Diencephalon (tissue), 1 donor: ENCODE measurements around the gene AKR1E2. TPM values are rescaled to one million over a fixed set of nuclear protein-coding genes. Genes with fewer than 3 reads are reported as not detected.

Source experiments
- total RNA-seq: library from RNA; depleted of rRNA; stranded (reverse); fragments of >200 nt; gene quantifications from one replicate; pipeline ENCODE4 v1.2.3, GENCODE V29; 2014

Gene AKR1E2
- total RNA-seq = 74.0 TPM

DNA sequence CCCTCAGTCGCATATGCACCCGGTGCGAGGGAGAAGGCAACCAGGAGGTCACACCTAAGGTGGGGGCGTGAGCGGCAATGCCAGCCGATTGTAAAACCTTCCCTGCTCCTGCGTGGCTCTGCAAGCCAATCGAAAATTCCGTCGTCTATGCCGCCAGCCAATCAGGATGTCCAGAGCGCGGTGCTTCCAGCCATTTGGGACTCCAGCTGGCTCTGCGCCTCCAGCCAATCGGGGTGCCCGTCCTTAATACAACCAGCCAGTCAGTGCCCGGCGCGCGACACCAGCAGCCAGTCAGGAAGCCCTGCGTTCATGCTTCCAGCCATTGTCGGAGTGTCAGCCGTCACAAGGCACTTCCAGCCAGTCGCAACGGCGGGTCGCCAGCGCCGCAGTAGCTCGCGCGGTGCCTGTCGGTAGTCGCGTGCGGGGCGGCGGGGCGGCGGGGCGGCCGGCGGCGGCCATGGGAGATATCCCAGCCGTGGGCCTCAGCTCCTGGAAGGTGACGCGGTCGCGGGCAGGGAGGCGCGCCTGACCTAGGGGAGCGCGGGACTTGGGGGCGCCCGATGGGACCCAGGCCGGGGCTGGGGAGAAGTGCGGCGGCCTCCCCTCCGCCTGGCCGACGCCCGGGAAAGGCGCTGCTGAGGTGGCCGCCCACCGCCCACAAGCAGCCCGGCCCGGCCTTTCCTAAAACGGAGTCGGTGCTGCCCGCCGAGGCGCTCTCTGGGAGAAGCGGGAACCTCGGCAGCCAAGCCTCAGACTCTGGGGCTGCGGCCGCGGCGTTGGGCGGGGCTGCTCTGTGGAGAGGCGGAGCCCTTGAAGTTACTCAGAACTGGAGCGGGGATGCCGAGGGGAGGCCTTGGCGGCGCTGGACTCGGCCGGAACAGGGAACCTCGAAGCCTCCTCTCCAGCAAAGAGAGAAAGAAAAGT lies at the start of gene AKR1E2:
Gene AKR1E2, plus strand, starts transcription at position 340 of the 924 bp plus-strand sequence. Its CDS starts 118 bp downstream, at position 458.

Other genes with a start within 250 kb of the AKR1E2 start
- 29.1 TPM for gene AKR1C1, start 137.2 kb downstream of the AKR1E2 start, total RNA-seq
- gene AKR1C2, start 177.7 kb downstream of the AKR1E2 start, total RNA-seq = 21.2 TPM